ENCODE results near the gene LRPAP1.

The LRPAP1 gene

DNA sequence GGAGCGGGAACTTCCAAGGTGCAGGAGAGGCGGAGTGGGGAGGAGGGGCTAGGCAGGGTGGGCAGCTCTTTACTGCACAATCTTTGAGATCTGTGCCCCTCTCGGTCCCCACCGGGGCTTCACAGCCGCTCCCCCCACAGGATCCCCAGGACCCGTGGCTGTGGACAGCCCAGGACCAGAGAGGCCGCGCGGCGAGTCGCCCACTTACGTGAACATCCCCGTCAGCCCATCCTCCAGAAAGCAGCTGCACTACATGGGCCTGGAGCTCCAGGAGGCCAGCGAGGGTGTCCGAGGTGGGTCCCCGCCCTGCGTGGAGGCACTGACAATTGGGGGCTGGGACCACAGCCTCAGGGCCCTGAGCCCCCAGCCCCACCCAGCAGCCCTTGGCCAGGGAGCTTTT lies 32.1 kb downstream of the LRPAP1 start:
- DNase-seq (ENCODE audit: low read depth), result no peak

DNA sequence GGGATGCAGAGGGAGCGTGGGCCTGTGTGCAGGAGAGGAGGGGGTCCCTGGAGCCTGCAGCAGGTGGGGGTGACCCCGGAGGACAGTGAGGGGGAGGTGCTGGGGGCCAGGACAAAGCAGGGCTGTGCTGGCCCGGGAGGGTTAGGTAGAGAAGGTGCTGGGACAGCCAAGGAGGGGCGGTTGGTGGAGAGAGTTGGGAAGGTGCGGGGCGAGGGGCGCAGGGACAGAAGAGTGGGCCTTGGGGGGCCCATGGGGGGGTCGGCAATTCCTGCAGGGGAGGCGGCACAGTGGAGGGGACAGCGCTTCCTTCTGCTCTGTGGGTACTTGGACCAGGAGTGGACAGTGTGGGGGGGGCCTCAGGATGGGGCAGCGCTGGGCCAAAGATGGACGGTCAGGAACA lies 32.5 kb downstream of the LRPAP1 start:
- no peak for DNase-seq (ENCODE audit: low read depth)

DNA sequence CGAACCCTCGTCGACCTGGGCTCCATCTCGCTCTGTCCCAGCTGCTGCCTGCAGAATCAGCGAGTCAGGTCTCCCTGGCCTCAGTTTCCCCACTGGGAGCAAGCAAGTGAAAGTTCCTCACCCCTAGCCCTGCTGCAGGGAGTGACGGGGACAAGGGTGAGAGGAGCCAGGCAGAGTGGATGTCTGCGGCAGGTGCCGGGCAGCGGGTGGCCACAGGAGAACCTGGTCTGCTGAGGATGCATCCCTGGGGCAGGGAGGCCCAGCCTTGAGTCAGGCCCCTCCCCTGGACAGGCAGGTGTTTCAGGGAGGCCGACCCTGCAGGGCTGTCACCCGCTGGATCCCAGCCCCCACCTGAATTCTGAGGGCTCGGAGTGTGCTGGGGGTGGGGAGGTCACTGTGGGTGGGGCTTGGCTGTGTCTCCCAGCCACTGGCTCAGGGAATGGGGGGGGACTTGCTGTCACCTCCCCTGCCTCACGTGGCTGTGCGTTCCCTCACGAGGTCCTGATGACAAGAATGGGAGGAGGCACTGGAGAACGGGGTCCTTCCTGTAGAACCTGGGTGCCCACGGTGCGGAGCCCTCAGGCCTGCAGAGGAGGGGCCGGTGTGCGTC lies 33.2 kb downstream of the LRPAP1 start:
- no peak for DNase-seq (ENCODE audit: low read depth)

DNA sequence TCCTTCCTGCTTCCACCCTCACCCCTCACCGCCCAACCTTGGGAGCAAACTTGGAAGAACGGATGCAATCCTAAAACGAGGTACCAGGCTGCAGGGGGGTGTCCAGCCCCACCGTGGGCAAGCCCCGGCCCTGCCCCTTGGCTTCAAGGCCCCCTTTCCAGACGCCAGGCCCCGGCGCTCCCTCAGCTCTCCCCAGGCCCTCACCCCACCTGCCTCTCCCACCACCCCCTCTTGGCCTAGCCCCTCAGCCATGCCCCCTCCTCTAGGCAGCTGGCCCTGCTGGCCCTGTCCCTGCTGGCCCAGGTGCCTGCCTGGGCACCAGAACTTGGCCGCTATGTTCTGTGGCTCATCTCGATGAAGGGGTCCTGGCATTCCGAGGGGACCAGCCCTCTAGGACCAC lies 33.8 kb downstream of the LRPAP1 start:
- DNase-seq (ENCODE audit: low read depth), result no peak

DNA sequence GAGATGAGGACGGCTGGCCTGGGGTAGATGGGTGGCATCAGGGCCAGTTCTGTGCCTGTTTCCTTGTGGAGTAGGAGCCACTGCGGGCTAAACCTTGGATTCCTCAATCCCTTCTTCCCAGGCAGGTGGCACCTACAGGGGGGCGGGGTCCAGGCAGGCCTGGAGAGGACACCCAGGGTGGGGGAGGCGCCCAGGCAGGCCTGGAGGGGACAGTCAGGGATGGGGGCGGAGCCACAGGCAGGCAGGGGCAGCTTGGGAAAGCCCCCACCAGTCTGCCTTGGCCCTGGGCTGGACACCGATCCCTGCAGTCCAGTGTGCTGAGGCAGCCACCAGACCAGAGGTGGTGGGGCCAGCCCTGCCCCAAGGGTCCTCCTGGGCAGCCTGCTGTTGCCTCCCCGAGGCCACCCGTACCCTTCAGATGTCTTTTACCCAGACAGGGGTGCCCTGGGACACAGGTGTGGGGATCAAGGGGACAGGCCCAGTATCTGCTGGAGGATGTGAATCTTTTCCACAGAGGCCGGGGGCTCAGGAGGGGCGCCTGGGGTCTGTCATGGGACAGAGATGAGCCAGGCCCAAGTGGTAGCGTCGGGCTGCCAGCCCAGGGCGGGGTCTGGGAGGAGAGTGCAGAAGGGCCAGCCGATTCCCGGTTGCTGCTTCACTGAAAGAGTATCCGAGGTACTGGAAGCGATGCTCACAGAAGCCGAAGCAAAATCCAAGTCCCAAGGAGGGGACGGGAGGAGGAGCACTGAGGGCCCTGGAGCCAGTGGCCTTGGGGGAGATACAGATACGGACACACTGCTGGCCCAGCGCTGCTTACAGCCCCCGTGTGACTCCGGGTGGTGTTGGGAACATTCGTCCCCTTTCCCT lies 34.5 kb downstream of the LRPAP1 start:
- DNase-seq (ENCODE audit: low read depth), result no peak

DNA sequence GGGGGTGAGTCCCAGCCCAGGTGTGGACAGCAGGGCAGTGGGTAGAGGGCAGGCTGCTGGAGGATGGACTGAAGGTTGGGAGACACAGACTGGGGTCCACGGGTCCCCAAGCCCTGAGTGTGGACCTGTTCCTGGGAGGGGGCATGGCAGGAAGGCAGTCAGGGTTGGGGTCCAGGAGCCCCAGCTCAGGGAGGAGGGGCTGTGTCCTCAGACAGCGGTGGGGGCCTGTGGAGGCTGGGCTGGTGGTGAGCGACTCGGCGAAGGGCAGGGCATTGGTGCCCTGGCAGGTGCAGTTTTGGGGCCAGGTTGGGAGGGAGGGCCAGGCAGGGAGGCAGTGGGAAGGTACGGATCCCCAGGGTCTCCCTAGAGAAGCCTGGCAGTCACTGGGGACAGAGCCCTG lies 35.1 kb downstream of the LRPAP1 start:
- no peak for DNase-seq (ENCODE audit: low read depth)

DNA sequence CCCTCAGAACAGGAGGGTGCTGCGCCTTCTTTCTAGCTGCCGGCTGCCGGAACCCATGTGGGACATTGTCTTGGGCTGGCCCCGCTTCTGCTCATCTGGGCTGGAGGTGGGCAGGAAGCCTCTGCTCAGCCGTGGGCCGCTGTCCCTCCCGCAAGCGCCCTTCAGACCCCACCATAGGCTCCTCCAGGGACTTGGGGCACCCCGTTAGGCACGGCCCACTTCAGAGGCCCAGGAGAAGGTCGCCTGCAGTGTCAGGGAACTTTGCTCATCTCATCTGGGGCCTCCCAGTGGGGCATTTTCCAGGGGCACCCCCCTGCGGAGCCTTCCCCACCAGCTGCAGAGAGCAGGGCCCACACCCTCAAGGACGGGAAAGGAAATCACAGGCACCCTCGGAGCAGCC lies 36.2 kb downstream of the LRPAP1 start:
- no peak for DNase-seq (ENCODE audit: low read depth)

DNA sequence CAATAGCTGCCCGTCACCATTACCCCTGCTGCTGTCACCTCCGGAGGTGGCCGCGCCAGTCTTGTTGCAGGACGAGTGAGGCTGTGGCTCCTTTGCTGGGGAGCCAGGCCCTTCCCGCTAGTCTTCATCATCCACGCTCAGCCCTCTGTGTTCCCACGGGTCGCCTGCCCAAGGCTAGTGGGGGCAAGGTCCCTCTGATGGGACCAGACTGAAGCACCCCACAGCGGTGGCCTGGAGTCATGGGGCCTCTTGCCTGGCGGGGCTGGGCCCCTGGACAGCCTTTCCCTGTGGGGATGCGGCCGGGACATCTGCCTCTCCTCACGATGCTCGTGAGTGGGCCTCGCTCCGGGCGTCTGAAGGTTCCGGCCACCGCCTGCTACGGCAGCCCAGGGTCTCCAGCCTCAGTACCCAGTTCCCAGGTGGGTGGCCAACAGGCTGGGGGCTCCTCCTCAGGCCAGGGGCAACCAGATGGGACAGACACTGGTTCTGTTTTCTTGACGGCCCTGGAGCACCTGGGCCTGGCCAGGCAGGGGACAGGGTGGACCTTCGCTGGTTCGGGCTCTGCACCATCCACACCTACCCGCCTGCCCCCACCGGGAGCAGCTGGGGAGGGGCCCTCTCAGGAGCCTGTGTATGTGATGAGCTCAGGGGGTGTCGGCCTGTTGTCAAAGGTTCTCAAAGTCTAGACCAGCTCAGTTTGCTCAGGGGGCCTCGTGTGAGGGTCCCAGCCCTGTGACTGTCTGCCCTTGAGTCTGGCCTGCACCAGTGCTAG lies 36.8 kb downstream of the LRPAP1 start:
- DNase-seq (ENCODE audit: low read depth), result no peak

DNA sequence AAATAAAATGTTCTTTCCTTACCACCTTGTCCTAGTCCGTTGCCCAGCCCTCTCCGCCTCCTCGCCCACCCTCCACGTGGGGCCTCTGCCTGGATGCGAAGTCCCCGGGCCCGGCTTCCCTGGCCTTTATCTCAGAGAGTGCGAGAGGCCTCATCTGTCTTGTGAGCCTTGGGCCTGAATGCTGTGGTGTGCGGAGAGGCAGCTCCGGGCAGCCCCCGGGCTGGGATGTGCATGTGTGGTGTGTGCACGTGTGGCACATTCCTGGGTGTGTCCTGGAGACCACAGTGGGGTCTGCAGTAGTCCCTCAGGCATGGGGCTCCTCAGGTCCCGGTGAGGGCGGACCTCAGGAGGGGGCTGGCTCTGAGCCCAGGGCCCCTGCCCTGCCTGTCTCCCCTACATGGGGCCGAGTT lies 37.8 kb downstream of the LRPAP1 start:
- DNase-seq (ENCODE audit: low read depth), result no peak

DNA sequence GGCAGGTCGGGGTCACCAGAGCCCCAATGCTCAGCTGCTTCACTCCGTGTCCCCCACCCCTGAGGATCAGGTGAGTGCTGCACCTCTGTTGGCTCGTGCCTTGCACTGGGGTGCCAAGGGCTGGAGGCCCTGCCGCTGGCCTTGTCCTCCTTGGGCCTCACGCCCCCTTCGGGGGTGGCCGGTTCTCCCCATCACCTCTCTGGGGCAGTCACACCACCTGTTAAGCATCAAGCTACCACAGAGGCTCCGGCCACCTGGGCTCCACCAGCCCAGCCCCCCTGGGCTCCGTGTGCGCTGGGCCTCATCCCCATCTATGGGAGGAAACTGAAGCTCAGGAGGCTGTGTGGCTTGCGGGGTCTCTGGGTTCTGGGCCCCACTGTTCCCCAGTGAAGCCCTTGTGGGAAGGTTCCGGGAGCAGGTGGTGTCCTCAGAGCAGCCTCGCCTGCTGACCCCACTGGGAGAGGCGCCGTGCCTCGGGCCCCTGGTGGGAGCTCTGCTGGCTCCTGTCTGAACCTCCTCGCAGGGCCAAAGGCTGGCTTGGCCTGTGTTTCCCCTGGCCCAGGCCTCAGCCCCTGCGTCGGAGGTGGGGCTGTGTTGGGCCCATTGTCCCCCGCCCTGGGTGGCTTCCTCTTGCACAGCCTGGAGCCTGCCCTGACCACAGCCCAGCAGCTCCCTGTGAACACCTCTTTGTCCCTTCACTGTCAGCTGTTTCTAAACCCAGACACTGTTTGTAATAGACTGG lies 38.3 kb downstream of the LRPAP1 start:
- DNase-seq (ENCODE audit: low read depth), result no peak

DNA sequence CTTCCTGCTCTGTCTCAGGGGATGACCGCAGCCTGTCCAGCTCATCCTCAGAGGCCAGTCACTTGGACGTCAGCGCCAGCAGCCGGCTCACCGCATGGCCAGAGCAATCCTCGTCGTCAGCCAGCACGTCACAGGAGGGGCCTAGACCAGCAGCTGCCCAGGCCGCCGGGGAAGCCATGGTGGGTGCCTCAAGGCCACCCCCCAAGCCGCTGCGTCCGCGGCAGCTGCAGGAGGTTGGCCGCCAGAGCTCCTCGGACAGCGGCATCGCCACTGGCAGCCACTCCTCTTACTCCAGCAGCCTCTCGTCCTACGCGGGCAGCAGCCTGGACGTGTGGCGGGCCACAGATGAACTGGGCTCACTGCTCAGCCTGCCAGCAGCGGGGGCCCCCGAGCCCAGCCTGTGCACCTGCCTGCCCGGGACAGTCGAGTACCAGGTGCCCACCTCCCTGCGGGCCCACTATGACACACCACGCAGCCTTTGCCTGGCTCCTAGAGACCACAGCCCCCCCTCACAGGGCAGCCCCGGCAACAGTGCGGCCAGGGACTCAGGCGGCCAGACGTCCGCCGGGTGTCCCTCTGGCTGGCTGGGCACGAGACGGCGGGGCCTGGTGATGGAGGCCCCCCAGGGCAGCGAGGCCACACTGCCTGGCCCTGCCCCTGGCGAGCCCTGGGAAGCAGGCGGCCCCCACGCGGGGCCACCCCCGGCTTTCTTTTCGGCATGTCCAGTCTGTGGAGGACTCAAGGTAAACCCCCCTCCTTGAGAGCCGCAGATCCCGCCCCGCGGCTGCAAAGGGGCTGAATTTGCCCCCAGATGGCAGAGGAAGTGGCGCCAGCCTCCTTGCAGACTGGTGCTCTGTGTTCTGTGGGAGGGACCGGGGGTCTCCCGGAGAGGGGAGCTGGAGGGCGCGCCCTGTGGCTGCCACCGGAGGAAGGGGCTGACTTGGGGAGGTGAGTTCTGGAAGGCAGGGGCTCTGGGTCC lies 39.2 kb downstream of the LRPAP1 start:
- DNase-seq (ENCODE audit: low read depth), result no peak

DNA sequence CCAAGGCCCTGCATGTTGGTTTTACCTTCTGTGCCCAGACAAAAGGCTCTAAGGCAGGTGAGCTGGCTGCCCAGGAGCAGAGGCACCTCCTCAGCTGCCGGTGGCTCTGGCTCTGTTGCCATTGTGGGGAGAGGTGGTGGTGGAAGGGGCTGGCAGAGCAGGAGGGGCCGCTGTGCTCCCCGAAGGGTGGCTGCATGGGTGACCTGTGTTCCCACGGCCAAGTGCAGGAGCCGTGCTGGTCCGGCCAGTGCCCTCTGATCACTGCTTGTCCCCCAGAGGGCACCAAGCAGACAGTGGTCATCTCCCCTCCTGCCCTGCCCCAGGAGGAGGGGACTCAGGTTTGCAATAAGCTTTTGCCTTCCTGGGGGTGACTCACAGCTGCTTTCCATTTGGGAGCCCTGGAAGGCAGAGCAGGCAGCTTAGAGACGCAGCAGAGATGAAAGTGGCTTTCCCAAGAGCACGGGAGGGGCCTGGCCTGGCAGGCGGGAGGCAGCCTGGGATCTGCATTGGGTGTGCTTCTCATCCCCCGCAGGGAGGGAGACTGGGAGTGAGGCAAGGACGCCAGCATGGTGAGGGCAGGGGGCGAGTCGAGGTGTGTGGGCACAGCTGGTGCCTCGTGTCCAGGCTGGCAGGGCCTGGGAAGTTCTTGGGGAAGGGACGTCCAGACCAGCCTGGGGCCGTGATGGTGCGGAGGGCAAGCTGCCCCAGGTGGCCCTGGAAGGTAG lies 40.4 kb downstream of the LRPAP1 start:
- DNase-seq (ENCODE audit: low read depth), result no peak

DNA sequence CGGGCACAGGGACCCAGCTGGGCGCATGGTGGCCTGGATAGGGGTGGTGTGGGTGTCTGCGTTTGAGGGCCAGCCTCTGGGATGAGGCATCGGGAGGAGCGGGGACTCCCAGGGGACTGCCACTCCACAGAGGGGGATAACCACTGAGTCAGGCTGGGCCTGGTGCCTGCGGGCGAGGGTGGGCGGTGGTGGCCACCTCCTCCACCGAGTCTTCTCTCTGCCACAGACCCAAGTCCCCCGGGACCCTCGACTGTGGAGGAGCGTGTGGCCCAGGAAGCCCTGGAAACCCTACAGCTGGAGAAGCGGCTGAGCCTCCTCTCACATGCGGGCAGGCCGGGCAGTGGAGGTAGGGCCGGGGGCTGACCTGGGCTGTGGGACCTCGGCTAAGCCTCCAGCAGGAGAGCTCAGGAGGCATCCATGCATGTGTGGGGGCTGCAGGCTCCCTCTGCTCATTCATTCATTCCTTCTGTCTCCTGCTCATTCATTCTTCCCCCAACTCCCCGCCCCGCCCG lies 42.7 kb downstream of the LRPAP1 start:
- DNase-seq (ENCODE audit: low read depth), result no peak

DNA sequence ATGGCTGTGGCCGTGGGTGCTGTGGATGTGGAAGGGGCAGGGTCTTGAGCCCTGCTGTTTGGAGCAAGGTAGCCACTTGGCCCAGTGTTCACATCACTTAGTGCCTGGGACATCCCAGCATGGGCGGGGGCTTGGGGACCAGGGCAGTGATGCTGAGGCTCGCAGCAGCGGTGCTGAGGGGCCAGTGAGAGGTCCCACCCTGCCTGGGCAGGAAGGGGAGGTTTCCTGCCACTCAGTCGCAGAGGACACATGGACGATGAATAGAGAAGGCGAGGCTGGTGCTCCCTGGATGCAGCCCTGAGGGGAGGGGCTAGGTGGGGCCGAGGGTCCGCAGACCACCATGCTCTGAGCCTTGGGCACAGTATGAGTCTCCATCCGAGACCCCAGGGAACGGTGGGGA lies 43.4 kb downstream of the LRPAP1 start:
- DNase-seq (ENCODE audit: low read depth), result no peak

DNA sequence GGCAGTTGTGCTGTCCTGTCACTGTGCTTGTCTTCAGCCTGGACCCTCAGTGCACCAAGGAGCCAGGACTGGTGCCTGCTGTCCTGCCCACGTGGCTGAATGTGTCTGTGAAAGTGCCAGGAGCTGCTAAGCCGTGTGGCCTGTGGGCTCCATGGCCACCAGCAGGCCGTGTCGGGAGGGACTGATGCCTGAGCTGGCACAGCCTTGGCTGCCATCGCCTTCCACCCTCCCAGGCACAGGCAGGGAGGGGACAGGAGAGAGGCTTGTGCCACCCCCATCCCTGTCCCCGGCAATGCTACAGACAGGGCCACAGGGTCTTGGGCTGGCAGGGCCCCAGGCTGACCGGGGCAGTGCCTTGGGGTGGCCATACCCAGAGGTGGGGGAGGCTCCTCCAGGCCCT lies 44.4 kb downstream of the LRPAP1 start:
- DNase-seq (ENCODE audit: low read depth), result no peak

DNA sequence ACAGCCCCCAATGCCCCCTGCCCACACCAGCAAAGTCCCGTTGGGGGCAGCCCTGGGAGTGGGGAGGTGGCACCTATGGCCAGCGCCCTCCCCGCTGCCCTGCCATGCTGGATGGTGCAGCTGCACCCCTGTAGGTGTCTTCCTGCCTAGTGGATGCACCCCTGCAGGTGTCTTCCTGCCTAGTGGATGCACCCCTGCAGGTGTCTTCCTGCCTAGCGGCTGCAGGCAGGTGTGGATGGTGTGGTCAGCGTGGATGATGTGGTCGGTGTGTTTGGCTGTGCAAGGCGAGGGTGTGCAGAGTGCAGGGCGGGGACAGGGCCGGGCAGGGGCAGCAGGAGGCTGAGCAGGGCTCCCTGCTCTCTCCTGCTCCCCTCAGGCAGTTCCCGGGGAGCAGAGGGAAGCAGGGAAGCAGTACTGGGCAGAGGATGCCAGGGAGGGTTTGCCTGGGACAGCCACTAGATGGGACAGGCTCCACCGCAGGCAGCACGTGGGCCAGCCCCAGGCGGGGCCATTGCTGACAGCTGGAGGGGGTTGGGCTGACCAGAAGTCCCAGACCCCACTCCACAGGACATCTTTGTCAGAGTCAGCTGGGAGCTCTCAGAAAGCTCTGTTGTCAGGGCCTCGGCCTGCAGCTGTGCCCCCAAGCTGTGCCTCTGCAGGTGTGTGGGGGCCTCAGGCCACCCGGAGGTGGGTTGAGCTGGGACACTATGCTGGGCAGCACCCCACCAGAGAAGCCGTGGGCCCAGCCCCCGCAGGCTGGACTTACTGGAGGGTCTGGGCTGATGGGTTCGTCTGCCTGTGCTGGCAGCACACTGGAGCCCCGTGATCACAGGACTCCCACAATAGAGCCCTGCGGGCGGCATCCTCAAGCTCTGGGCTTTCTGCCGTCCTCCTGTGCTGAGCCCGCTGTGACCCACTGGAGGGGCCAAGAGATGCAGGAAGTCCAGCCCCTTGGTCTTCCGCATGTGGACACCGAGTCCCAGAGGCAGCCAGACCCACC lies 45.4 kb downstream of the LRPAP1 start:
- DNase-seq (ENCODE audit: low read depth), result no peak

DNA sequence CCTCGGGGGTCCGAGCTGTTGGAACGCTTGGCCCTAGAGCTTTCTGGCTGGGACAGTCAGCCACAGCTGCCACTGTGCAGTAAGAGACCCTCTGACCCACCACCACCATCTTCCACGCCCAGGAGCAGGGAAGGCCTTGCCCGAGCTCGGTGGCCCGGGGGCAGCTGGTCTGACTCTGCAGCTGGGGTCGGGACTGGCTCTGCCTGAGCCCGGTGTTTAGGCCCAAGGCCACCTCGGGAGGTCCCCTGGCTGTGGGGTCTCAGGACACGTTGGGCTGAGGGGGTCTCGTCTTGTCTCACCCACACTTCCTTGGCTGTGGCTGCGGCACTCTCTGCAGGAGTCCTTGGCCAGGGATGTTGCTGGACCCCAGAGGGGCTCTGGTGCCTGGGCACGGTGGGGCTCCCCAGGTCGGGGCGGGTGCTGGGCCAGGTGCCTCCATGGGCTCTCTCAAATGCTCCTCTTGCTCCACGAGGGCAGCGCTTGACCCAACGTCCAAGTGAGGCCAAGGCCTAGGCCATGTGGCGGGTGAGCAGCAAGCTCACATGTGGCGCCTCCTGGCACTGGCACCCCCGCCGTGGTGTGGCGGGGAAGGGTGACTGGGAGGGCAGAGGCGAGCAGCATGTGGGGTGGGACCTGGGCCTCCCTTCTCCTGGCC lies 46.2 kb downstream of the LRPAP1 start:
- DNase-seq (ENCODE audit: low read depth), result no peak

DNA sequence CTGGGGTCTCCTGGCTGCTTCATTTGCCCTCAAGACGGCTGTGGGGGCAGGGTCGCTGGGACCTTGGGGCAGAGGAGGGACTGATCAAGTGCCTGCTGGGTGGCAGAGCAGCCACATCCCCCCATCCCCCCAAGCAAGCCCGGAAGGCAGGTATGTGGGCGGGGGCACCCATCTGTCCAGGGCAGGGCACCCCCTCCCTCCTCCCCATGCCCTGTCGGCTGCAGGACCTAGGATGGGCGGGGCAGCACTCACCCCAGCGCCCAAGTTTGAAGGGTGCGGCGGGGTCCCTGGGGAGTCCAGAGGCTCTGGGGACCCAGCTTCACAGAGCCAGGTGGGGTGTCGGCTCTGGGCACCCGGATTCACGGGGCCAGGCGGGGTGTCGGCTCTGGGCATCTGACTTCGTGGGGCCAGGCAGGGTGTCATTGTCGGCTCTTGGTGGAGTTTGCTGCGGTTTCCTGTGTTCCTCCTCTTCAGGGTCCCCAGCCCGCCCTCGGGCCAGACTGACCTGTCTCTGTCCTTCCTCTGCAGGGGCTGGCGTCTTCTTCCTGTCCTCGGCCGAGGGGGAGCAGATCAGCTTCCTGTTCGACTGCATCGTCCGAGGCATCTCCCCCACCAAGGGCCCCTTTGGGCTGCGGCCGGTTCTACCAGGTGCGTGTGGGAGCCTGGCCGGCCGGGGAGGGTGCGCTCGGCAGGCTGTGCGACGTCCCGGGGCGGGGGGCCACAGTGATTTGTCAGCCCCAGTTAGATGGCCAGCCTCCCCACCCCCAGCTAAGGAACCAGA lies 47.0 kb downstream of the LRPAP1 start:
- DNase-seq (ENCODE audit: low read depth), result no peak
